HG03280 (cell line): ENCODE data around the gene APLF.
A peak's percentile ranks its signal among the peaks of the same experiment; 100 is the strongest.

ENCODE experiments used
- ATAC-seq: cut with Tn5 transposase; IDR thresholded peaks from one replicate; pipeline ENCODE4 v1.9.1; 2021; ENCODE audit warnings: mild to moderate bottlenecking, moderate library complexity; ENCODE audit not compliant: unreplicated experiment

The APLF gene

GRCh38 chr2:68467077-68467960 is at the start of gene APLF, which contains the start of gene FBXO48:
Gene APLF (plus strand): TSS chr2:68467585. CDS start chr2:68467732, 147 bp downstream.
Gene FBXO48 (minus strand): TSS chr2:68467294. CDS start chr2:68465145, 2,149 bp downstream.
- ATAC-seq = peak; percentile 96

- no peak for ATAC-seq
These were observed 49.5 kb upstream of the APLF start for GRCh38 chr2:68417926-68418325.

GRCh38 chr2:68418419-68418818 is 49.0 kb upstream of the APLF start:
- no peak for ATAC-seq

- peak; percentile 49 for ATAC-seq
These were observed 48.5 kb upstream of the APLF start for GRCh38 chr2:68418855-68419254.

GRCh38 chr2:68420254-68420910 is 47.0 kb upstream of the APLF start:
- no peak for ATAC-seq

- ATAC-seq = peak; percentile 73
These were observed 43.3 kb upstream of the APLF start for GRCh38 chr2:68423966-68424650.

- no peak for ATAC-seq
These were observed 41.9 kb upstream of the APLF start for GRCh38 chr2:68425503-68425902.

GRCh38 chr2:68426446-68426845 is 40.9 kb upstream of the APLF start:
- no peak for ATAC-seq

- no peak for ATAC-seq
These were observed 40.4 kb upstream of the APLF start for GRCh38 chr2:68426848-68427579.

- ATAC-seq = no peak
These were observed 39.3 kb upstream of the APLF start for GRCh38 chr2:68428126-68428525.

- no peak for ATAC-seq
These were observed 38.6 kb upstream of the APLF start for GRCh38 chr2:68428746-68429145.

GRCh38 chr2:68429311-68429826 is 38.0 kb upstream of the APLF start:
- ATAC-seq = no peak

- ATAC-seq = no peak
These were observed 35.9 kb upstream of the APLF start for GRCh38 chr2:68431316-68431972.

GRCh38 chr2:68432696-68433658 is 34.4 kb upstream of the APLF start:
- ATAC-seq = no peak

GRCh38 chr2:68434981-68435380 is 32.4 kb upstream of the APLF start:
- ATAC-seq = no peak

GRCh38 chr2:68435615-68436014 is 31.8 kb upstream of the APLF start:
- ATAC-seq = no peak

GRCh38 chr2:68436270-68436669 is 31.1 kb upstream of the APLF start:
- ATAC-seq = no peak

- ATAC-seq = no peak
These were observed 28.7 kb upstream of the APLF start for GRCh38 chr2:68438455-68439303.
